Cardiac fibroblast (primary cell): Measurements from ENCODE around the gene OGDHL.

Experiments used
- DNase-seq, 2 donors: peaks; one replicate each; pipeline versions ENCODE4 v3.0.0 to v3.0.0-alpha.2; 2010; ENCODE audit warnings: low read depth in 2 of 2
- H3K4me3 ChIP-seq, 2 donors: replicated peaks in 1 of 2; 1 replicate in 1 of 2; 2 replicates in 1 of 2; pipeline ENCODE4 v1.5.1; 2011; ENCODE audit warnings: low read depth in 2 of 2, low read length in 2 of 2, mild to moderate bottlenecking in 2 of 2, moderate library complexity in 1 of 2
- TF ChIP-seq, protein P1 (sequence below): IDR thresholded peaks from one replicate; pipeline ENCODE4 v1.5.1; 2011; ENCODE audit warnings: low read depth, mild to moderate bottlenecking, low read length, inconsistent platforms

The OGDHL gene

DNA sequence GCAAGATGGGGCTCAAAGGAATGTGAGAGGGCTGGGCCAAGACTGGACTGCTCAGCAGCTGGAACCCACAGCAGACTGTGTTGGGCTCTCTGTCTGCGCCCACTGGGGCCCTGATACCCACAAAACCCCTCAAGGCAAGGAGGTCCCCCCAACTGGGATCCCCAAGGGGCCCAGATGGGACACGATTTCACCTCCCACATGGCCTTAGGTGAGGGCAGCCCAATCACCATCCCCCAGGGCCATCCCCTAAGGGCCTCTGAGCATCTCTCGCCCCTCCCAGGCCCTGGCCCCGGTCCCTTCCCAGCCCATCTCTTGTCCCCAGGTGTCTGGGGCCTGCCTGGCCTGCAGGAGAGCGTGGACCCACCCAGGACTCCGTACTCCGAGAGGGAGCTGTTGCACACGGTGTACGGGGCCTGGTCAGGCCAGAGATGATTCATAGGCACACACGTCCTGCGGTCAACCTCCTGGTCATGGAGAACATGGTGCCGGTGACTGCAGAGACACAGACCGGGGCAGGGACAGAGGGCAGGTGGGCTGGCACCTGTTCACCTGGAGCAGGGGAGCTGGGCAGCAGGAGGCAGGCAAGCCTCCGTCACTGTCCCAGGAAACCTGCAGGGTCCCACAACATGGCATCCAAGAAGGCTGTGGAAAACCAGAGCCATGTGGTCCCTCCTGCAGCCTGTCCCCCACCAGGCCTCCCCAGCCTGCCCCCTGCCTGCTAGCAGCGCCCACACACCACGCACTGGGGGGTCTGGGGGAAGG, 21.6 kb downstream of the OGDHL start:
- TF ChIP-seq, protein P1, sequence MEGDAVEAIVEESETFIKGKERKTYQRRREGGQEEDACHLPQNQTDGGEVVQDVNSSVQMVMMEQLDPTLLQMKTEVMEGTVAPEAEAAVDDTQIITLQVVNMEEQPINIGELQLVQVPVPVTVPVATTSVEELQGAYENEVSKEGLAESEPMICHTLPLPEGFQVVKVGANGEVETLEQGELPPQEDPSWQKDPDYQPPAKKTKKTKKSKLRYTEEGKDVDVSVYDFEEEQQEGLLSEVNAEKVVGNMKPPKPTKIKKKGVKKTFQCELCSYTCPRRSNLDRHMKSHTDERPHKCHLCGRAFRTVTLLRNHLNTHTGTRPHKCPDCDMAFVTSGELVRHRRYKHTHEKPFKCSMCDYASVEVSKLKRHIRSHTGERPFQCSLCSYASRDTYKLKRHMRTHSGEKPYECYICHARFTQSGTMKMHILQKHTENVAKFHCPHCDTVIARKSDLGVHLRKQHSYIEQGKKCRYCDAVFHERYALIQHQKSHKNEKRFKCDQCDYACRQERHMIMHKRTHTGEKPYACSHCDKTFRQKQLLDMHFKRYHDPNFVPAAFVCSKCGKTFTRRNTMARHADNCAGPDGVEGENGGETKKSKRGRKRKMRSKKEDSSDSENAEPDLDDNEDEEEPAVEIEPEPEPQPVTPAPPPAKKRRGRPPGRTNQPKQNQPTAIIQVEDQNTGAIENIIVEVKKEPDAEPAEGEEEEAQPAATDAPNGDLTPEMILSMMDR, result no peak
- DNase-seq, result no peak
- no peak overlapping the region for H3K4me3 ChIP-seq

DNA sequence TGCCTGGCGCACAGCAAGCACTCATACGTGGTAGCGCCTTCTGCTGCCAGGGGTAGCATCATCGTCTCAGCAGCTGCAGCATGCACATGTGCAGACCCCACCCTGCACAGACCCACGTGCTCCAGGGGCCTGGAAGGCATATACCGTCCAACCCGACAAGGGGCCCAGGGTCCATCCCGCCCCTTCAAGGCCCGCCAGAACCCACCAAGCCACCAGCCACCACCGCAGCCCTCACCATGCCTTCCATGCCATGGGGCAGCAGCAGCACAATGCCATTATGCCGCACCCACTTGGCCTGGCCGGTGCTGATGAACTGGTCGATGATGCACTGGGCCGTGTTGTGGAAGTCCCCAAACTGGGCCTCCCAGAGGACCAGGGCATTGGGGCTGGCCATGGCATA, 22.7 kb downstream of the OGDHL start:
- TF ChIP-seq, protein P1, result no peak
- H3K4me3 ChIP-seq, result no peak overlapping the region
- no peak for DNase-seq

DNA sequence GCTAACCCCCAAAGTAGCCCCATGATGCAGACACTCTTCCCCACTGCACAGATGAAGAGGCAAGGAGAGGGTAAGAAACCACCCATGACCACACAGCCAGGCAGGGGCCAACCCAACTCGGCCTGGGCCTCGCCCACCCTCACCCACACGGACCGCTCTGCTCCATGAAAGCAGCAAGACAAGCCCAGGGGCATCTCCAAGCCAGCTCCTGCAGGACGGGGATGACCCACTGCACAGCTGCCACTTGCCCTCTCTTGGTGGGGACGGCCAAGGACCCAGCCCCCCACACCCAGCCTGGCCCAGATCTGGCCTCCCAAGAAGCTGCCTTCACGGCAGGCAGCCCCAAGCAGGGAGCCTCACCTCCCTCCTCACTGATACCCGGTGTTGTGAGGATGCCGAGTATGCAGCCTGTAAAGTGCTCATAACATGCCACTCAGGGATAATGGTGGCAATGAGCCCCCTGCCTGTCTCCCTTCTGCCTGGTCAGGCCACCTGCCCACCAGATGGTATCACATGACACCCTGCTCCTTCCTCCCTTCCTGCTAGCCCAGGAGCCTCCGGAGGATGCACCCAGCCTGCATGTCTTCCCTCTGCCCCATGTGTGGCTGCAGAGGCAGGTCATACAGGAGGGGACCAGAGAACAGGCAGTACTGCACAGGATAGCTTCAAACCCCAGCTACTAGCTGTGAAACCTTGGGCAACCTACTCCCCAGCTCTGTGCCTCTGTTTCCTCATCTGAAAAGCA, 23.3 kb downstream of the OGDHL start:
- no peak overlapping the region for H3K4me3 ChIP-seq
- DNase-seq, result no peak
- TF ChIP-seq, protein P1, result no peak

DNA sequence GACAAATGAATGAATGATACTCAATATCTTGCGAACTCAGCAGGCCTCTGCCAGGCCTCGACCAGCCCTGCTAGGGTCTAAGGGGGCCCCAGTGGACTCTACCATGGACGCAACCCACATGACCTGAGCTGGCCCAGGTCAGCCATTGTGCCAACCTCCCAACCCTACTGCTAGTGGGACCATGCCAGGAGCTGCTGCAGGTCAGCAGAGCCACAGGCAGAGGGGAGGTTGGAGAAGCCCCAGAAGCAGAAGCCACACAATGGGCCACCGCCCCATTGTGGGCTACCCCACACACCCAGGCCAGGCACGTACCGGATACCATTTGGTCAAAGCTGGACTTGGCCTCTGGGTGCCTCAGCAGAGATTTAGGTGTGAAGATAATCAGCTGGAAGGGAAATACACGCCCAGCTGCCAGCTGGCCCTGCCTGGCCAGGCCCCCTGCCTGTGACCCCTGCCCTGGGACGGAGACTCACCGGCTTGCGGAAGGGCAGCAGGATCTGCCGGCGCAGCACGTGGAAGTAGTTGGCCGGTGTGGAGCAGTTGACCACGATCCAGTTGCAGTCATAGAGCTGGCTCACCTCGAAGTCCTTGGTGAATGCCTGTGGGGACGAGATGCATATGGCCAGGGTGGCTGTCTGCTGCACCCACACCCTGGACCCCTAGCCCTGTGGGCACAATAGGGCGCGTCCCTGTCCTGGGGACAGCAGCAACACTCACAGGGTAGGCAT, 24.5 kb downstream of the OGDHL start:
- H3K4me3 ChIP-seq, result no peak overlapping the region
- TF ChIP-seq, protein P1, result no peak
- DNase-seq, result no peak

DNA sequence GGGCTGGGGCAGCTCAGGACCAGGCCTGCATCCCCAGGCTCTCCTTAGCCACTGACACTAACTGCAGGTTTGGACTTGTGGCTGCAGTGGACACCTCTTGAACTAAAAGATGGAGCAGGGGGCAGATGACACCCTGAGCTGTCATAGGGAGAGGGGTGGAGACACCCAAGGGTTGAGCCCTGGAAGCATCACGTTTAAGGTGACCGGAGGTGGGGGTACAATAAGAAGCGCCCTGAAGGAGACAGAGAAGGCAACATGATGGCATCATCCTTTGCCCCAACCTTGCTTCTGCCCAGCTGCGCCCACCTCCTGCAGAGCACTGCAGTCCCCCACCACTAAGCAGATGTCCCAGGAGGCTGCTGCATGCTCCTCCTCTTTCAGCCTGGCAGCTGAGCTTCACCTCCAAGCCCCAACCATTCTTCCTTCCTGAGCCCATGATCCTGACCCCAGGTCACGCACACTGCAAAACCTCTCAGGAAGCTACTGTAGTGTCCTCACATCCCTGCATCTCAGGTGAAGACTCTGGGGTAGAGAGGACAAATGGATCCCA, 25.5 kb downstream of the OGDHL start:
- TF ChIP-seq, protein P1, result no peak
- DNase-seq, result no peak
- no peak overlapping the region for H3K4me3 ChIP-seq

DNA sequence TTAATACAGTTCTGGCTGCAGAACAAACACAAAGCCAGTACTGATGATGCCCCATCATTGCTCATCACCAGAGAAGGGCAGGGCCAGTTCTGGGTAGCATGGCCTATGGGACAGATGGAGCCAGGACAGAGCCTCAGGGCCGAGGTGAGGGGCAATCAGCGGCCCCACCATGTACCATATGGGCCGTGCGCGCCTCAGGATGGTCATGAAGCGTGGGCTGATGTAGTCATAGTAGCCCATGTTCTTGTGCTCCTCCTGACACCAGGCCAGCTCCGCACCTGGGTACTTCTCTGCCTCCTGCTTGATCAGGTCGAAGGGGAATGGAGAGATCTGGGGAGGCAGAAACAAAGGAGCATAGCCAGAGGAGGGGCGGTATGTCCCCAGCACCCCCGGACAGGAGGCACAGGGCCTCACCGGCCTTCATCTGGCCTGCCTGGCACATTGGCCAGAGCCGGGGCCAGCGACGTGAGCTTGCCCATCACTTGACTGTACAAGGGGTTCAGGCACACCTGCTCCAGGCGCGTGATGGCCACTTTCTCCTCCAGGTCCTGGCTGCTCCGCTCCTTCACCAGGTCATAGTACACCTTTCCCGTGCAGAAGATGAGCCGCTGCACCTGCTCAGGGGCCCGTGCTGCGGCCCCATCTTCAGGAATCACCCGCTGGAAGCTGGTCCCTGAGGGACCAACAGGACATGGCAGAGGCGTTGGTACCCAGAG, 26.1 kb downstream of the OGDHL start:
- DNase-seq, result no peak
- no peak overlapping the region for H3K4me3 ChIP-seq
- TF ChIP-seq, protein P1, result no peak
